Naive thymus-derived CD4-positive, alpha-beta T cell (primary cell): ENCODE data around the gene ASCL5. TPM values are rescaled to one million over a fixed set of nuclear protein-coding genes. Genes with fewer than 3 reads are reported as not detected.

ENCODE experiments used
- ATAC-seq: fragments of 150-1000 bp; cut with Tn5 transposase; 2 replicates; pipeline ENCODE4 v1.10.0; 2021; ENCODE audit warnings: mild to moderate bottlenecking, moderate library complexity
- CTCF ChIA-PET: fragments of 350-600 bp; sonication (Branson Sonifier 250); formaldehyde crosslinking; loops from one replicate; lab custom pipeline; 2021; ENCODE audit warnings: antibody characterized with exemption; lab: Charles Lee
- POLR2A ChIA-PET: fragments of 350-600 bp; sonication (Branson Sonifier 250); formaldehyde crosslinking; loops from one replicate; lab custom pipeline; 2021; ENCODE audit warnings: antibody characterized with exemption, inconsistent platforms; lab: Charles Lee
- DNase-seq, 9 donors: peaks; one replicate each; pipeline versions ENCODE4 v3.0.0 to v3.0.0-alpha.2; 2020 to 2022; ENCODE audit warnings: mixed read lengths in 1 of 9
- H3K27ac ChIP-seq: one replicate; pipeline ENCODE4 v1.7.0; 2013; ENCODE audit warnings: mild to moderate bottlenecking, low read depth, low read length, moderate library complexity
- H3K27me3 ChIP-seq, 2 donors: one replicate each; pipeline ENCODE4 v1.7.0; 2013; ENCODE audit warnings: low read length in 2 of 2, mild to moderate bottlenecking in 2 of 2, moderate library complexity in 2 of 2; ENCODE audit not compliant: control insufficient read depth in 2 of 2, insufficient read depth in 2 of 2
- H3K36me3 ChIP-seq, 3 experiments: 1 replicate in 2 of 3; 2 replicates in 1 of 3; pipeline ENCODE4 v1.7.0; 2013; ENCODE audit warnings: low read length in 3 of 3, mild to moderate bottlenecking in 3 of 3, moderate library complexity in 1 of 3; ENCODE audit not compliant: insufficient read depth in 3 of 3, control insufficient read depth in 2 of 3
- H3K4me1 ChIP-seq, 2 donors: one replicate each; pipeline ENCODE4 v1.7.0; 2013; ENCODE audit warnings: low read length in 2 of 2, mild to moderate bottlenecking in 2 of 2, moderate library complexity in 1 of 2; ENCODE audit not compliant: control insufficient read depth in 2 of 2, insufficient read depth in 2 of 2
- H3K4me3 ChIP-seq: 2 replicates; pipeline ENCODE4 v1.7.0; 2013; ENCODE audit warnings: mild to moderate bottlenecking, low read length
- H3K9me3 ChIP-seq, 3 experiments: 1 replicate in 2 of 3; 2 replicates in 1 of 3; pipeline ENCODE4 v1.7.0; 2013; ENCODE audit warnings: low read length in 3 of 3; ENCODE audit not compliant: control insufficient read depth in 2 of 3
- H3K27ac Mint-ChIP-seq, 9 donors: one replicate each; pipeline ENCODE4 v1.8.0; 2020 to 2022; ENCODE audit warnings: mixed read lengths in 9 of 9, mild to moderate bottlenecking in 8 of 9, moderate library complexity in 5 of 9, inconsistent platforms in 2 of 9
- H3K27me3 Mint-ChIP-seq, 5 donors: one replicate each; pipeline ENCODE4 v1.8.0; 2021 to 2022; ENCODE audit warnings: mixed read lengths in 5 of 5, mild to moderate bottlenecking in 1 of 5
- H3K36me3 Mint-ChIP-seq, 5 donors: one replicate each; pipeline ENCODE4 v1.8.0; 2020 to 2022; ENCODE audit warnings: mixed read lengths in 5 of 5, mild to moderate bottlenecking in 3 of 5, inconsistent platforms in 1 of 5
- H3K4me1 Mint-ChIP-seq, 7 donors: one replicate each; pipeline ENCODE4 v1.8.0; 2020 to 2022; ENCODE audit warnings: mixed read lengths in 7 of 7, mild to moderate bottlenecking in 3 of 7, inconsistent platforms in 1 of 7
- H3K4me3 Mint-ChIP-seq, 10 donors: one replicate each; pipeline ENCODE4 v1.8.0; 2020 to 2022; ENCODE audit warnings: mild to moderate bottlenecking in 10 of 10, mixed read lengths in 10 of 10, moderate library complexity in 6 of 10, inconsistent platforms in 2 of 10
- H3K9me3 Mint-ChIP-seq, 11 donors: one replicate each; pipeline ENCODE4 v1.8.0; 2020 to 2022; ENCODE audit warnings: mixed read lengths in 11 of 11, mild to moderate bottlenecking in 4 of 11, inconsistent platforms in 1 of 11, moderate library complexity in 1 of 11
- intact Hi-C, 2 donors: fragments of 100-400 bp; cut with micrococcal nuclease; formaldehyde crosslinking; loops; one replicate each; pipeline ENCODE4 v1.15.1; 2023
- polyA plus RNA-seq, 2 donors: library from polyadenylated mRNA; unstranded; fragments of 300-500 nt; fragmentation: Illumina TruSeq; gene quantifications; one replicate each; pipeline ENCODE4 v1.2.3, GENCODE V29; 2021
- total RNA-seq, 6 experiments: library from RNA in 5 of 6; stranded (reverse) in 5 of 6; gene quantifications; 1 replicate in 5 of 6; 2 replicates in 1 of 6; pipeline ENCODE4 v1.2.3 and lab custom pipeline; 2021 to 2026

The ASCL5 gene
- total and polyA plus RNA-seq, 7 experiments from 2014 or later = 0.08 to 0.56 (median 0.21) TPM; not detected in 3

GRCh38 chr1:201088901-201089525, 38.0 kb downstream of the ASCL5 start:
- CTCF ChIA-PET = no interaction called here
- Mint-ChIP-seq H3K27me3 (peaks cover 0 to 23% (median 7%) of the 10 kb centered on the region in 5 donors), H3K4me1 (no peaks in the 10 kb centered on the region), H3K9me3 (no peaks in the 10 kb centered on the region), H3K36me3 (no peaks in the 10 kb centered on the region), H3K4me3 (no peak overlapping the region), H3K27ac (peak overlapping the region in 1 of 9 donors; percentile 39)
- Histone ChIP-seq H3K4me3 (no peak overlapping the region), H3K4me1 (no peaks in the 10 kb centered on the region), H3K27ac (no peak overlapping the region), H3K9me3 (no peaks in the 10 kb centered on the region), H3K27me3 (no peaks in the 10 kb centered on the region), H3K36me3 (no peaks in the 10 kb centered on the region)
- ATAC-seq = no peak
- POLR2A ChIA-PET = no interaction called here
- DNase-seq = no peak
- intact Hi-C loops = loop anchor here in 1 of 2 donors (5.0 kb wide), 2 partner anchors 273 to 318 kb away; no protein-coding TSS in a partner anchor

GRCh38 chr1:201088395-201088794, 38.6 kb downstream of the ASCL5 start:
- Mint-ChIP-seq H3K36me3 (no peaks in the 10 kb centered on the region), H3K4me1 (no peaks in the 10 kb centered on the region), H3K27ac (no peak overlapping the region), H3K9me3 (no peaks in the 10 kb centered on the region), H3K27me3 (peaks cover 0 to 23% (median 7%) of the 10 kb centered on the region in 5 donors), H3K4me3 (no peak overlapping the region)
- H3K4me3 ChIP-seq = no peak overlapping the region
- no peak overlapping the region for H3K27ac ChIP-seq
- intact Hi-C loops = loop anchor here in 1 of 2 donors (5.0 kb wide), 2 partner anchors 274 to 319 kb away; no protein-coding TSS in a partner anchor
- H3K4me1 ChIP-seq = no peaks in the 10 kb centered on the region
- ATAC-seq (no peak), DNase-seq (no peak)
- H3K27me3 ChIP-seq = no peaks in the 10 kb centered on the region
- POLR2A ChIA-PET = no interaction called here
- CTCF ChIA-PET = no interaction called here
- no peaks in the 10 kb centered on the region for H3K9me3 ChIP-seq
- H3K36me3 ChIP-seq = no peaks in the 10 kb centered on the region

GRCh38 chr1:201085902-201086735, 40.9 kb downstream of the ASCL5 start:
- H3K27ac ChIP-seq = no peak overlapping the region
- peak in 6 of 9 donors; percentile 14 to 38 (median 20) for DNase-seq
- Mint-ChIP-seq H3K4me3 (no peak overlapping the region), H3K27ac (peak overlapping the region in 1 of 9 donors; percentile 2), H3K4me1 (peaks cover 0 to 1% (median 0%) of the 10 kb centered on the region in 7 donors), H3K27me3 (peaks cover 0 to 27% (median 7%) of the 10 kb centered on the region in 5 donors), H3K36me3 (no peaks in the 10 kb centered on the region), H3K9me3 (no peaks in the 10 kb centered on the region)
- CTCF ChIA-PET = interaction anchor here (0.9 to 1.9 kb wide), 2 partner anchors 14 to 28 kb away, joined by 3 to 6 read pairs; no protein-coding TSS in a partner anchor
- H3K27me3 ChIP-seq = no peaks in the 10 kb centered on the region
- peak; percentile 68 for ATAC-seq
- no peaks in the 10 kb centered on the region for H3K36me3 ChIP-seq
- no peaks in the 10 kb centered on the region for H3K4me1 ChIP-seq
- intact Hi-C loops = loop anchor here (1.0 to 5.0 kb wide), 5 partner anchors 28 to 321 kb away; no protein-coding TSS in a partner anchor
- POLR2A ChIA-PET = interaction anchor here (2.7 kb wide), 1 partner anchor 28 kb away, joined by 12 read pairs; no protein-coding TSS in a partner anchor
- H3K4me3 ChIP-seq = no peak overlapping the region
- no peaks in the 10 kb centered on the region for H3K9me3 ChIP-seq

GRCh38 chr1:201084295-201084694, 42.7 kb downstream of the ASCL5 start:
- ChIA-PET CTCF (interaction anchor here (0.7 kb wide), 1 partner anchor 45 kb away, joined by 3 read pairs; no protein-coding TSS in a partner anchor), POLR2A (interaction anchor here (1.2 to 2.7 kb wide), 2 partner anchors 30 to 35 kb away, joined by 3 to 12 read pairs; no protein-coding TSS in a partner anchor)
- ATAC-seq (no peak), DNase-seq (peak in 2 of 9 donors; percentile 3 to 24)
- peaks cover 0 to 1% (median 0%) of the 10 kb centered on the region in 7 donors for H3K4me1 Mint-ChIP-seq
- H3K27ac Mint-ChIP-seq = no peak overlapping the region
- H3K4me1 ChIP-seq = no peaks in the 10 kb centered on the region
- no peak overlapping the region for H3K27ac ChIP-seq
- H3K27me3 Mint-ChIP-seq = peaks cover 0 to 27% (median 7%) of the 10 kb centered on the region in 5 donors
- H3K9me3 Mint-ChIP-seq = no peaks in the 10 kb centered on the region
- no peaks in the 10 kb centered on the region for H3K27me3 ChIP-seq
- H3K9me3 ChIP-seq = no peaks in the 10 kb centered on the region
- no peak overlapping the region for H3K4me3 ChIP-seq
- H3K36me3 ChIP-seq = no peaks in the 10 kb centered on the region
- no peaks in the 10 kb centered on the region for H3K36me3 Mint-ChIP-seq
- no peak overlapping the region for H3K4me3 Mint-ChIP-seq
- intact Hi-C loops = no loop called here

GRCh38 chr1:201083741-201084140, 43.2 kb downstream of the ASCL5 start:
- Histone ChIP-seq H3K36me3 (no peaks in the 10 kb centered on the region), H3K4me3 (no peak overlapping the region), H3K4me1 (no peaks in the 10 kb centered on the region), H3K27ac (no peak overlapping the region), H3K9me3 (no peaks in the 10 kb centered on the region), H3K27me3 (no peaks in the 10 kb centered on the region)
- Mint-ChIP-seq H3K4me1 (peaks cover 0 to 3% (median 0%) of the 10 kb centered on the region in 7 donors), H3K4me3 (no peak overlapping the region), H3K27ac (no peak overlapping the region), H3K36me3 (no peaks in the 10 kb centered on the region), H3K27me3 (peaks cover 0 to 27% (median 7%) of the 10 kb centered on the region in 5 donors), H3K9me3 (no peaks in the 10 kb centered on the region)
- ATAC-seq (no peak), DNase-seq (no peak)
- POLR2A ChIA-PET = interaction anchor here (1.2 kb wide), 1 partner anchor 36 kb away, joined by 3 read pairs; no protein-coding TSS in a partner anchor
- intact Hi-C loops = no loop called here
- CTCF ChIA-PET = interaction anchor here (1.0 kb wide), 1 partner anchor 32 kb away, joined by 3 read pairs; no protein-coding TSS in a partner anchor

GRCh38 chr1:201080135-201080534, 46.8 kb downstream of the ASCL5 start:
- Histone ChIP-seq H3K36me3 (no peaks in the 10 kb centered on the region), H3K9me3 (no peaks in the 10 kb centered on the region), H3K4me1 (no peaks in the 10 kb centered on the region), H3K27ac (no peak overlapping the region), H3K4me3 (no peak overlapping the region), H3K27me3 (no peaks in the 10 kb centered on the region)
- Mint-ChIP-seq H3K36me3 (no peaks in the 10 kb centered on the region), H3K4me1 (peaks cover 0 to 3% (median 0%) of the 10 kb centered on the region in 7 donors), H3K27ac (no peak overlapping the region), H3K4me3 (no peak overlapping the region), H3K27me3 (peaks cover 0 to 11% (median 4%) of the 10 kb centered on the region in 5 donors), H3K9me3 (no peaks in the 10 kb centered on the region)
- no peak for DNase-seq
- ChIA-PET POLR2A (no interaction called here), CTCF (interaction anchor here (0.7 to 1.6 kb wide), 2 partner anchors 33 to 34 kb away, joined by 3 to 6 read pairs; no protein-coding TSS in a partner anchor)
- no peak for ATAC-seq
- intact Hi-C loops = no loop called here
